GM23338 (cell line): ENCODE data around the gene B4GALNT2. TPM values are rescaled to one million over a fixed set of nuclear protein-coding genes. Genes with fewer than 3 reads are reported as not detected.
A peak's percentile ranks its signal among the peaks of the same experiment; 100 is the strongest.

Experiments used
- ATAC-seq: fragments of 200-7000 bp; cut with Tn5 transposase; 3 replicates; pipeline ENCODE4 v1.9.1; 2020
- DNase-seq: peaks from one replicate; pipeline ENCODE4 v3.0.0-alpha.2; 2015; ENCODE audit warnings: low spot score
- H2AFZ ChIP-seq: fragments of 200-600 bp; sonication (generic); 2 replicates; pipeline ENCODE4 v1.8.0; 2016; ENCODE audit warnings: antibody characterized with exemption, mild to moderate bottlenecking, moderate library complexity
- H3F3A ChIP-seq: fragments of 200-600 bp; sonication (generic); replicated peaks from 2 replicates; pipeline ENCODE4 v1.8.0; 2017; ENCODE audit warnings: antibody characterized with exemption, mixed run types, low read depth
- H3K27ac ChIP-seq: fragments of 200-600 bp; sonication (generic); 2 replicates; pipeline ENCODE4 v1.6.1; 2016; ENCODE audit warnings: low read depth
- H3K27me3 ChIP-seq: fragments of 200-600 bp; sonication (generic); 2 replicates; pipeline ENCODE4 v1.8.0; 2016; ENCODE audit warnings: mild to moderate bottlenecking, mixed run types, moderate library complexity; ENCODE audit not compliant: insufficient read depth
- H3K36me3 ChIP-seq: fragments of 200-600 bp; sonication (generic); 2 replicates; pipeline ENCODE4 v1.8.0; 2016; ENCODE audit warnings: mild to moderate bottlenecking; ENCODE audit not compliant: insufficient read depth
- H3K4me1 ChIP-seq: fragments of 200-600 bp; sonication (generic); 2 replicates; pipeline ENCODE4 v1.8.0; 2016; ENCODE audit warnings: mild to moderate bottlenecking, moderate library complexity; ENCODE audit not compliant: insufficient read depth
- H3K4me2 ChIP-seq: fragments of 200-600 bp; sonication (generic); 2 replicates; pipeline ENCODE4 v1.7.1; 2017; ENCODE audit warnings: mixed run types
- H3K4me3 ChIP-seq: fragments of 200-600 bp; sonication (generic); 2 replicates; pipeline ENCODE4 v1.6.1; 2016; ENCODE audit warnings: mixed run types
- H3K79me2 ChIP-seq: fragments of 200-600 bp; sonication (generic); replicated peaks from 2 replicates; pipeline ENCODE4 v1.8.0; 2017; ENCODE audit warnings: mild to moderate bottlenecking; ENCODE audit not compliant: insufficient read depth
- H3K9me2 ChIP-seq: fragments of 200-600 bp; sonication (generic); 2 replicates; pipeline ENCODE4 v1.8.0; 2017; ENCODE audit not compliant: insufficient read depth
- H4K20me1 ChIP-seq: fragments of 200-600 bp; sonication (generic); replicated peaks from 2 replicates; pipeline ENCODE4 v1.8.0; 2017; ENCODE audit warnings: mild to moderate bottlenecking; ENCODE audit not compliant: insufficient read depth
- H3K27ac Mint-ChIP-seq: 2 replicates; pipeline ENCODE4 v1.8.0; 2020; ENCODE audit warnings: inconsistent platforms, mild to moderate bottlenecking, moderate library complexity, mixed read lengths
- H3K27me3 Mint-ChIP-seq: 3 replicates; pipeline ENCODE4 v1.8.0; 2022; ENCODE audit warnings: low read depth, mild to moderate bottlenecking, moderate library complexity, mixed read lengths, inconsistent platforms; ENCODE audit not compliant: insufficient read depth, poor library complexity
- H3K36me3 Mint-ChIP-seq: 3 replicates; pipeline ENCODE4 v1.8.0; 2021; ENCODE audit warnings: low read depth, mild to moderate bottlenecking, inconsistent platforms, moderate library complexity, mixed read lengths
- H3K4me1 Mint-ChIP-seq: 3 replicates; pipeline ENCODE4 v1.8.0; 2020; ENCODE audit warnings: mild to moderate bottlenecking, inconsistent platforms, mixed read lengths
- H3K4me3 Mint-ChIP-seq: 3 replicates; pipeline ENCODE4 v1.8.0; 2021; ENCODE audit warnings: moderate library complexity, mild to moderate bottlenecking, inconsistent platforms, mixed read lengths
- H3K9me3 Mint-ChIP-seq: 3 replicates; pipeline ENCODE4 v1.8.0; 2020; ENCODE audit warnings: moderate library complexity, mild to moderate bottlenecking, inconsistent platforms, mixed read lengths
- CTCF ChIP-seq, 2 experiments: fragments of 200-600 bp in 1 of 2; sonication (generic) in 1 of 2; conservative IDR thresholded peaks; 2 replicates each; pipeline versions ENCODE4 v1.5.1 to v1.6.1; 2016 to 2017; ENCODE audit warnings: antibody characterized with exemption in 2 of 2, low read depth in 2 of 2, mild to moderate bottlenecking in 2 of 2, moderate library complexity in 1 of 2
- EZH2phosphoT487 ChIP-seq: fragments of 200-600 bp; sonication (generic); IDR thresholded peaks from one replicate; pipeline ENCODE4 v1.8.1; 2018; ENCODE audit warnings: antibody characterized with exemption; ENCODE audit not compliant: unreplicated experiment
- POLR2AphosphoS5 ChIP-seq: IDR thresholded peaks from 2 replicates; pipeline ENCODE4 v1.6.1; 2016; ENCODE audit warnings: antibody characterized with exemption, low read depth
- REST ChIP-seq: IDR thresholded peaks from one replicate; pipeline ENCODE4 v1.6.1; 2018; ENCODE audit warnings: antibody characterized with exemption; ENCODE audit not compliant: unreplicated experiment
- ZNF462 ChIP-seq: fragments of 250-450 bp; sonication (Bioruptor Pico); IDR thresholded peaks from 2 replicates; pipeline ENCODE4 v1.5.0; 2020; ENCODE audit warnings: mild to moderate bottlenecking, moderate library complexity
- polyA plus RNA-seq: library from polyadenylated mRNA; unstranded; fragments of >200 nt; fragmentation: Nextera tagmentation; extraction: Ambion mirVana; gene quantifications from 2 replicates; pipeline ENCODE4 v1.2.1, GENCODE V29; 2016
- total RNA-seq: library from RNA; depleted of rRNA; stranded (reverse); fragments of >200 nt; shearing (Covaris generic); gene quantifications from 2 replicates; pipeline ENCODE4 v1.2.3, GENCODE V29; 2014

The B4GALNT2 gene
- total and polyA plus RNA-seq, 2 experiments from 2014 or later = not detected

- no peak for TF ChIP-seq ZNF462 (CRISPR knock-in tag)
- no peak for TF ChIP-seq CTCF (conservative IDR thresholded peaks at IDR 0.05; ENCODE audit: low read depth in 2 of 2)
Observed at GRCh38 chr17:49216482-49216881, 83.9 kb downstream of the B4GALNT2 start (continued).

- Mint-ChIP-seq H3K27me3 (peaks cover 10% of the 10 kb centered on the region), H3K9me3 (no peaks in the 10 kb centered on the region), H3K4me3 (no peak overlapping the region), H3K4me1 (peaks cover 34% of the 10 kb centered on the region), H3K36me3 (peaks cover 4% of the 10 kb centered on the region; the same call in 1 of the 3 replicates), H3K27ac (no peak overlapping the region)
- Histone ChIP-seq H2AFZ (no peak overlapping the region), H3K4me3 (no peak overlapping the region), H3K9me2 (no peaks in the 10 kb centered on the region), H3K27me3 (peaks cover 2% of the 10 kb centered on the region; the same call in 1 of the 2 replicates), H3K79me2 (no peaks in the 10 kb centered on the region), H4K20me1 (no peaks in the 10 kb centered on the region), H3F3A (no peaks in the 10 kb centered on the region), H3K36me3 (no peaks in the 10 kb centered on the region; the same call in 1 of the 2 replicates), H3K4me1 (peaks cover 21% of the 10 kb centered on the region), H3K4me2 (0 out of 2 replicates have a peak overlapping the region, but pooled peaks have one; percentile 32), H3K27ac (no peak overlapping the region)
- no peak for ATAC-seq
- no peak for DNase-seq
- TF ChIP-seq POLR2AphosphoS5 (no peak), EZH2phosphoT487 (no peak), REST (no peak)
Observed at GRCh38 chr17:49216953-49217650, 84.5 kb downstream of the B4GALNT2 start.
